Uterus (tissue), 4 donors: ENCODE results near the gene AKIRIN2. TPM values are rescaled to one million over a fixed set of nuclear protein-coding genes. Genes with fewer than 3 reads are reported as not detected.

Source experiments
- DNase-seq, 2 donors: peaks; one replicate each; pipeline ENCODE4 v3.0.0-alpha.2; 2019 to 2020
- H3K27ac ChIP-seq, 2 donors: fragments of 200-600 bp; sonication (generic); 1 replicate in 1 of 2; 2 replicates in 1 of 2; pipeline ENCODE4 v1.5.1; 2016 to 2018
- H3K27me3 ChIP-seq, 2 donors: fragments of 200-600 bp; sonication (generic); one replicate each; pipeline ENCODE4 v1.5.1; 2018 to 2019; ENCODE audit warnings: control low read depth in 1 of 2
- H3K36me3 ChIP-seq, 2 donors: fragments of 200-600 bp; sonication (generic); one replicate each; pipeline ENCODE4 v1.5.1; 2019; ENCODE audit warnings: control low read depth in 1 of 2
- H3K4me1 ChIP-seq, 2 donors: fragments of 200-600 bp; sonication (generic); one replicate each; pipeline ENCODE4 v1.5.1; 2018 to 2019; ENCODE audit warnings: control low read depth in 1 of 2
- H3K4me3 ChIP-seq, 2 donors: fragments of 200-600 bp; sonication (generic); 1 replicate in 1 of 2; 2 replicates in 1 of 2; pipeline ENCODE4 v1.5.1; 2018 to 2019; ENCODE audit warnings: mild to moderate bottlenecking in 1 of 2
- H3K9me3 ChIP-seq, 2 donors: fragments of 200-600 bp; sonication (generic); one replicate each; pipeline ENCODE4 v1.5.1; 2019; ENCODE audit warnings: control low read depth in 1 of 2
- CTCF ChIP-seq, 4 experiments: fragments of 200-600 bp in 2 of 4; fragments of 450-650 bp in 2 of 4; sonication (generic) in 2 of 4; IDR thresholded peaks; one replicate each; pipeline ENCODE4 v1.5.1; 2016 to 2019; ENCODE audit warnings: antibody characterized with exemption in 4 of 4, mild to moderate bottlenecking in 2 of 4, moderate library complexity in 1 of 4
- POLR2A ChIP-seq, 2 donors: fragments of 450-650 bp; IDR thresholded peaks; one replicate each; pipeline ENCODE4 v1.6.1; 2016; ENCODE audit warnings: antibody characterized with exemption in 2 of 2, mild to moderate bottlenecking in 1 of 2, moderate library complexity in 1 of 2
- intact Hi-C: fragments of 100-400 bp; cut with DNase I; formaldehyde crosslinking; loops from one replicate; pipeline ENCODE4 v1.15.1; 2023; ENCODE audit warnings: low total_unique reads
- total RNA-seq, 4 donors: library from RNA; depleted of rRNA in 3 of 4; stranded (reverse); fragments of >200 nt in 3 of 4; gene quantifications; one replicate each; pipeline versions ENCODE4 v1.1.0 to v1.2.4, GENCODE V29; 2014 to 2023
- donor health status: DM: yes; HTN: yes; CAD: no.

AKIRIN2 gene
- total RNA-seq, 4 donors from 2014 or later, result 6.9 to 41.5 (median 24.8) TPM

GRCh38 chr6:87654122-87654521, 47.9 kb downstream of the AKIRIN2 start:
- no peak for DNase-seq
- intact Hi-C loops, result no loop called here

GRCh38 chr6:87653074-87653962, 48.7 kb downstream of the AKIRIN2 start:
- H3K27ac ChIP-seq, result no peak overlapping the region
- intact Hi-C loops, result no loop called here
- TF ChIP-seq POLR2A (IDR thresholded peaks at IDR 0.05), result no peak
- no peak for TF ChIP-seq CTCF (IDR thresholded peaks at IDR 0.05)
- H3K36me3 ChIP-seq, result no peaks in the 10 kb centered on the region
- no peaks in the 10 kb centered on the region for H3K4me1 ChIP-seq
- H3K4me3 ChIP-seq, result no peak overlapping the region
- DNase-seq, result no peak
- H3K9me3 ChIP-seq, result no peaks in the 10 kb centered on the region
- no peaks in the 10 kb centered on the region for H3K27me3 ChIP-seq

More at GRCh38 chr6:87654122-87654521, 47.9 kb downstream of the AKIRIN2 start:
- no peaks in the 10 kb centered on the region for H3K27me3 ChIP-seq
- no peak overlapping the region for H3K4me3 ChIP-seq
- H3K27ac ChIP-seq, result no peak overlapping the region
- no peaks in the 10 kb centered on the region for H3K4me1 ChIP-seq
- H3K9me3 ChIP-seq, result no peaks in the 10 kb centered on the region
- no peak for TF ChIP-seq CTCF (IDR thresholded peaks at IDR 0.05)
- TF ChIP-seq POLR2A (IDR thresholded peaks at IDR 0.05), result no peak
- H3K36me3 ChIP-seq, result no peaks in the 10 kb centered on the region

GRCh38 chr6:87645080-87645479, 57.0 kb downstream of the AKIRIN2 start:
- intact Hi-C loops, result no loop called here
- H3K4me3 ChIP-seq, result no peak overlapping the region
- no peak overlapping the region for H3K27ac ChIP-seq
- no peaks in the 10 kb centered on the region for H3K36me3 ChIP-seq
- H3K9me3 ChIP-seq, result no peaks in the 10 kb centered on the region
- no peaks in the 10 kb centered on the region for H3K27me3 ChIP-seq
- no peaks in the 10 kb centered on the region for H3K4me1 ChIP-seq
- DNase-seq, result no peak
- no peak for TF ChIP-seq CTCF (IDR thresholded peaks at IDR 0.05)
- TF ChIP-seq POLR2A (IDR thresholded peaks at IDR 0.05), result no peak

- Histone ChIP-seq H3K27ac (no peak overlapping the region), H3K9me3 (no peaks in the 10 kb centered on the region), H3K36me3 (no peaks in the 10 kb centered on the region), H3K27me3 (no peaks in the 10 kb centered on the region), H3K4me1 (no peaks in the 10 kb centered on the region), H3K4me3 (no peak overlapping the region)
- DNase-seq, result no peak
- intact Hi-C loops, result no loop called here
- TF ChIP-seq POLR2A (IDR thresholded peaks at IDR 0.05), result no peak
- TF ChIP-seq CTCF (IDR thresholded peaks at IDR 0.05), result no peak
These were observed 60.9 kb downstream of the AKIRIN2 start for GRCh38 chr6:87641065-87641692.

GRCh38 chr6:87639373-87639772, 62.7 kb downstream of the AKIRIN2 start:
- Histone ChIP-seq H3K9me3 (no peaks in the 10 kb centered on the region), H3K27me3 (no peaks in the 10 kb centered on the region), H3K4me3 (no peak overlapping the region), H3K36me3 (no peaks in the 10 kb centered on the region), H3K4me1 (no peaks in the 10 kb centered on the region), H3K27ac (no peak overlapping the region)
- intact Hi-C loops, result no loop called here
- TF ChIP-seq POLR2A (IDR thresholded peaks at IDR 0.05) (no peak), CTCF (IDR thresholded peaks at IDR 0.05) (no peak)
- no peak for DNase-seq
